GM12801 (cell line): Measurements from ENCODE around the gene SETSIP.

Experiments used
- CTCF ChIP-seq: IDR thresholded peaks from one replicate; pipeline ENCODE4 v1.5.1; 2011; ENCODE audit warnings: control low read depth; ENCODE audit not compliant: insufficient read length; ENCODE audit errors: extremely low read depth

Gene SETSIP, protein sequence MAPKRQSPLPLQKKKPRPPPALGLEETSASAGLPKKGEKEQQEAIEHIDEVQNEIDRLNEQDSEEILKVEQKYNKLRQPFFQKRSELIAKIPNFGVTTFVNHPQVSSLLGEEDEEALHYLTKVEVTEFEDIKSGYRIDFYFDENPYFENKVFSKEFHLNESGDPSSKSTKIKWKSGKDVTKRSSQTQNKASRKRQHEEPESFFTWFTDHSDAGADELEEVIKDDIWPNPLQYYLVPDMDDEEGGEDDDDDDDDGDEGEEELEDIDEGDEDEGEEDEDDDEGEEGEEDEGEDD

DNA sequence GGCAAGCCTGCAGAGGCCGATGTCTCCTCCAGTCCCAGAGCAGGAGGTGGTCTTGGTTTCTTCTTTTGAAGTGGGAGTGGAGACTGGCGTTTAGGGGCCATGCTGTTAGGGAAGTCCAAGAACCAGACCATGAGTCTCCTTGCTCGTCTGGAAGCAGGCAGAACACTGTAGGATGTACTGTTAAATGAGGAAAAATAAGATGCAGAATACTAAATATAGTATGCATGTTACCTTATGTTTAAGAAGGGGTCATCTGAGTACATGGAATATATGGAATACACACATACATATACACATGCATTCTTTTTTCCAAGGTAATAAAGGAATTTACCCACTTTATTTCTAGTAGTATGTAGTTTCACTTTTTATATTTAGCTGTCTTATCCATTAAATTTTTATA is at the start of gene SETSIP:
Gene SETSIP (minus strand): TSS at position 101 of the 400 bp plus-strand sequence. CDS start 0 bp downstream, at position 101.
- no peak for TF ChIP-seq CTCF

- no peak for TF ChIP-seq CTCF
Measured at GRCh38 chr1:92123868-92124267, 48.7 kb upstream of the SETSIP start.

GRCh38 chr1:92118826-92119225 is 43.6 kb upstream of the SETSIP start:
- TF ChIP-seq CTCF = no peak

- no peak for TF ChIP-seq CTCF
Measured at GRCh38 chr1:92117526-92117925, 42.3 kb upstream of the SETSIP start.

GRCh38 chr1:92108631-92109030 is 33.4 kb upstream of the SETSIP start:
- no peak for TF ChIP-seq CTCF

DNA sequence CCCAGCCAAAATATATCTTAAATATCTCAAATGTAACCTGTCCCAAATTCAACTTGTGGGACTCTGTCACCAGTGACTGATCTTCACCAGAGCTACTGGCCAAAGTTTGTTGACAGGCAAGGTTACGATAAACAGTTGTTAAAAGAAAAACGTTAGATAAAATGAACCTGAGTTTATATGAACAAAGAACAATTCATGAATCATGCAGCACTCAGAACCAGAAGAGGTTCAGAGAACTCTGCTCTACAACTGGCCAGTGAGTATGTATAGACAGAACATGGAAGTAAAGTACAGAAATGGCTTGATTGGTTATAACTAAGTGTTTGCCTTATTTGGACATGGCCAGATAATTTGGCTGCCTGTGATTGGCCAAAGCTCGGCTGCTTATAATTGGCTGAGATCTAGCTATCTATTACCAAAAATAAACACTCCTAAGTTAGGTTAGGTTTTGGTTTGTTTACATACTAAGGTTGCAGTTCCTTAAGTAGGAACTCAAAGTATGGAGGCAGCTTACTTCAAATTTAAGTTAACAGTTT is 30.4 kb upstream of the SETSIP start:
- TF ChIP-seq CTCF = no peak

DNA sequence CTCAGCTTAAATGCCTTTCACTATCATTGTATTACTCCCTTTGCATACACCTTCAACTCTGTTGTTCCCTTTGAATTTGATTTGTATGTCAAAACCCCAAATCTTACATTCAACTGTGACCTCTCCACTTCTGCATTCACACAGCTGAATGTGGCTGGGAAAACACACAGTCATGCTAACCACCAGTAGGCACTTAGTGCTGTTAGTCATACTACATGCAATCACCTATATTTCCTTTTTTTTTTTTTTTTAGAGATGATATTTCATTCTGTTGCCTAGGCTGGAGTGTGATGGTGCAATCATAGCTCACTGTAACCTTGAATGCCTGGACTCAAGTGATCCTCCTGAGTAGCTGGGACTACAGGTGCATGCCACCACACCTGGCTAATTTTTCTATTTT is 21.1 kb upstream of the SETSIP start:
- TF ChIP-seq CTCF = no peak
